Activated CD4-positive, CD25-positive, alpha-beta regulatory T cell treated with anti-CD3 and anti-CD28 coated beads, Interleukin-2, amount 50 U/mL, for 24 hours (primary cell): ENCODE results near the gene EPB41L3.
"Not testable (repeated sequence)": the region's sequence is repeated elsewhere in the genome, so short reads cannot be mapped to it uniquely, and the experiment has no call there.

ENCODE experiments used
- ATAC-seq, 2 donors: fragments of 150-1000 bp; cut with Tn5 transposase; one replicate each; pipeline ENCODE4 v1.10.0; 2021; ENCODE audit warnings: mild to moderate bottlenecking in 1 of 2, moderate library complexity in 1 of 2

The EPB41L3 gene

DNA sequence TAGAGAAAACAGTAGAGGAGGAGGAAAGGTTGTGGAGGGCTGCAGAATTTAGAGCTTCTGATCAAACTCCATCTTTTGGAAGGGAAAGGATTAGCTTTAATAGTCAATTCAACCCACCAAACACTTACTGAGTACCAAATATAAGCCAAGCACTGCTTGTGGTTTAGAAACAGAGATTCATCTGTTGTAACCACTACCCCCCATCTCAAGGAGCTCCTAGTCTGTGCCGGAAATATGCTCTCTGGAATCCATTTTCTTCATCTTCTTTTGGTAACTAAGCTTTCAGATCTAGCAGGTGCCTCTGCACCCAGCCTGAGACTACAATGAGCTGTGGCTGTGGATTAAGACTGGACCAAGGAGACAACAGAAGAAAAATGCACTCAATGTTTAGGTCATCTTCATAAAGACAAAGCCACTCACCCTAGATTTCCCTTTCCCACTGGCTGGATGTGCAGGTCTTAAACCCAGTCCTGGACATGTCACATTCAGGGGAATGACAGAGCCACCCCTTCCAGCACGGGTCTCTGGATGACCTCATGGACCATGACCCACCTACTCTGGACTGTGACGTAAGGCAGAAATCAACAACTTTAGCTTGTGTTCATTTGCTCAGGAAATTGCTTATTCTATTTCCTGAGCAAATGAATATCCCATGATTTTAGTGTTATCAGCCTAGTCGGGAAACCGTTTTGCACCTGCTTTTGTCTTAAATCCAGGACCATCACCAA lies 52.9 kb downstream of the EPB41L3 start:
- ATAC-seq: no peak

DNA sequence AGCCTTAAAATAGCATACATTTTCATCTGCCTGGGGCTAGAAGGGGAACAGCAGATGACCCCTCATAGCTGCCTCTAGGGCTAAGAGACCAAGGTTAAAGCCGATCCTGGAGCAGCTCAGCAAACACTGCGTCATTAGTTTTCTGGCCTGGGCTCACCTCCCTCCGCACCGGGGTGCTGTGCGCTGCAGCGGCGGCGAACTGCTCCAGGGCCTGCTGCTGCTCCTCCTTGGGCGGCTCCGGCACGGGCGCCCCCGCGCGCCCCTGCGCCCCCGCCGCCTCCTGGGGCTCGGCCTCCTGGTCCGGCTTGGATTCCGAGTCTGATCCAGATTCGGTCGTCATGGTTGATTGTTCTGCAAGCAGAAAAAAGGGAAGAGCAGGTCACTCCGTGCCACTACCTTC lies 55.0 kb downstream of the EPB41L3 start:
- ATAC-seq: no peak

DNA sequence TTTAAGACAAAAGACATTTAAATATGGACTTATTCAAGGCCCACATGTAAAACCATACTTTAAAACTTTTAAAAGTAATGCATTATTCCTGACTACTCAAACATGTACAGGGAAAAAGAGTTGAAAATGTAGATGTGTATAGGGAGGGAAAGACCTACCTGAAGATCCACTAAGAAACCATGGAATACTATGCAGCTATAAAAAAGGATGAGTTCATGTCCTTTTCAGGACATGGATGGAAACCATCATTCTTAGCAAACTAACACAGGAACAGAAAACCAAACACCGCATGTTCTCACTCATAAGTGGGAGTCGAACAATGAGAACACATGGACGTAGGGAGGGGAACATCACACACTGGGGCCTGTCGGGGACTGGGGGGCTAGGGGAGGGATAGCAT lies 55.8 kb downstream of the EPB41L3 start:
- ATAC-seq: not testable (repeated sequence)

DNA sequence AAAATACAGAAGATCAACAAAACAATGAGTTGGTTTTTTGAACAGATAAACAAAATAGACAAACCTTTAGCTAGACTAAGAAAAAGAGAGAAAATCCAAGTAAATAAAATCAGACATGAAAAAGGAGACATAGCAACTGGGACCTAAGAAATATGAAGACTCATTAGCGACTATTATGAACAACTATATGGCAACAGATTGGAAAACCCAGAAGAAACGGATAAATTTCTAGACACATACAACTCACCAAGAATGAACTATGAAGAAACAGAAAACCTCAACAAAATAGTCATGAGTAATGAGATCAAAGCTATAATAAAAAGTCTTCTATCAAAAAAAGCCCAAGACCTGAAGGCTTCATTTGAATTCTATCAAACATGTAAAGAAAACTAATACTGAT lies 59.3 kb downstream of the EPB41L3 start:
- no peak for ATAC-seq

DNA sequence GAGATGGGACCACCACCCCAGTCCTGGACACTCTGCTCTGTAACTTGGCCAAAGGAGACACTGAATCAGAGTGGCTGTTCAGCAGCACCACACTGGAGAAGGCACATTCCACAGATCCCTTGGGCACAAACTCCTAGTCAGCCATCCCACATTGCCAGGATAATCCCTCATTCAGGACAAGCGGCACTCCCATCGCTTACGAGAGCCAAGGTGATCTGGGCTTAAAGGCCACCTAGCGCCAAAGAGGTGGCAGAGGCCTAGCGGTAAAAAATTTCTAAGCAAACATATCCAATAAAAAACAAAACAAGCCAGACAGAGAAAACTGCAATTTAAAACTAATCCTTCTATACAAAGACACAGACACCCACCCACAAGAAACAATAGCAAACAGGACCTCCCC lies 62.2 kb downstream of the EPB41L3 start:
- ATAC-seq: no peak

DNA sequence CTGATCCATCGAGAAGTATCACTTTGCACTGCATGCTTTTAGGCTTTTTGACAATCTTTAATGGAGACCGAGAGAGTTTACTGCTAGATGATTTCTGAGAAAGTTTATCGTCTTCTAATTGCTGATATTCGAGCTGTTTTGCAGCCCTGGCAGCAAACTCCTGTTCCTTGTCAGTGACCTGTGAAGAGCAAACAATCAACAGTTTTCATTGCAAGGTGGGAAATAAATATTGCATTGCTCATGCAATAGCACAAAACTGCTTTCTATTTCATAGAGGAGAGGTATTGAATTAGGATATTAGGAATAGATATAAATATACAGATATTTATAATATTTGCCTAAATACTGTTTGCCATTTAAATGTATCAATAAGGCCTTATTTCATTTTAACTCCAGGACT lies 65.5 kb downstream of the EPB41L3 start:
- ATAC-seq: no peak

DNA sequence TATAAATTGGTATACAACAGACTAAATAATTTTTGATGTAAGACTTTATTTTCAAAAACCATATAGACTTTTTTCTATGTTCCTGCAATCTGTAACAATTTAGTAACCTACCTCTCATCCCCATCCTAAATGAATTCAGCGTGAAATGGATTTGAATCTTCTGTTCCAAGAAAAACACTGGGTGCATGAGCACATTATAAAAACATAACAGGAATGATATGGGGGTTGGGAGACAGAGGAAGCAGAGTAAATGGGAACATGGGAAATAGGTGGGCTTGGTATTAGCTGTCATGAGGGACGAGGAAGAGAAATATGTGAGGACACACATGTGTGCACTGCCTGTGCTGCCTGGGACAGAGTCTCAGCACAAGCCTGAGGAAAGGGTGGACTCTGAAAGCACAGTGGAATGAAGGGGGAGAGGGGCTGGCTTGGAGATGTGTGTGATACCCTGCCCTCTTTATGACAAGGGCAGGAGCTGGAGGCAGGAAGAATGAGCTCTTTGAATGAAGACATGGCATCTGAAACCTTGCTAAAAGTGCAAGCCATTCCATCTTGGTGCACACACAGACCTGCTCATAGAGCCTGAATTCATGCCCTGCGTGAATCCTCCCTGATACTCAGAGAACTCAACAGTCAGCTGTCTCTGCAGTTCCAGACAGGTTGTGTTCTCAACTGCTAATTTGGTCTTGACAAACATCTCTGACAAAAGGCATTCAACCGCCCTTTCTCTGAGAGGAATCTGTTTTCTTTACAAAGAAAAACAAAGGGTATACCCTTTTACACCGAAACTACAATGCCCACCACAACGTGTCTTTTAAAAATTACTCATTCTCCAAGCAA lies 66.6 kb downstream of the EPB41L3 start:
- no peak for ATAC-seq

DNA sequence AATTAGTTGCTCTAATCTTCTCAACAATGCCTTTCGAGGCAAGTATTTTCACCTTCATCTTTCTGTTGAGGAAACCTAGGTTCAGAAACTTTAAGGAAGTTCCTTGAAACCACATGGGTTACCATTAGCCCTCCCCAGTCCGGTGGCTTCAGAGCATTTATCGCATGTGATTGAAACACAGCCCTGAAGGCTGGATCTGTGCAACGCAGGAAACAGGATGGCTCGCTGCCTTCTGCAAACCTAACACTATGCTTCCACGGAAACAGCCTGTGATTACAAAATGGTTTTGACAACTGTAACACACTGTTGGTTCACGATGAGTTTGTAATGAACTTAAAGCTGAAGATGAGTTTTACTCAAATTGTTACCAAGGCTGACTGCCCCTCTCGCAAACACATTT lies 68.5 kb downstream of the EPB41L3 start:
- no peak for ATAC-seq

DNA sequence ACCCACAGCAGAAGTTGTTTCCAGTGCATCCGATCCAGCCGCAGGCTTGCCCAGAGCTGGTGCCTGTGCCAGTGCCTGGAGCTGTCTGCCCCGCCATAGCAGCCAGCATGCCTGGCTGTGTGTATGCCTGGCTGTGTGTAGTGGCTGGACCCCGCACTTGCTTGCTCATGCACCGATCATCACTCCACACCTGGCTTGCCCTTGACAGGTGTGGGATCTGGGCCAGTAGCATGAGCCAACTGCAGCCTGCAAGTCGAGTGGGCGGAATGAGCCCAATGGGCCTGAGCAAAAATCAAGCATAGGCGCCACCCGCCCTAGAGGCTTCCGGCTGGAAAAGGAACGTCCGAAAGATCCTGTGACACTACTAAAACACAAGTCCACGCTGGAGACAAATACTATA lies 74.5 kb downstream of the EPB41L3 start:
- ATAC-seq: no peak

DNA sequence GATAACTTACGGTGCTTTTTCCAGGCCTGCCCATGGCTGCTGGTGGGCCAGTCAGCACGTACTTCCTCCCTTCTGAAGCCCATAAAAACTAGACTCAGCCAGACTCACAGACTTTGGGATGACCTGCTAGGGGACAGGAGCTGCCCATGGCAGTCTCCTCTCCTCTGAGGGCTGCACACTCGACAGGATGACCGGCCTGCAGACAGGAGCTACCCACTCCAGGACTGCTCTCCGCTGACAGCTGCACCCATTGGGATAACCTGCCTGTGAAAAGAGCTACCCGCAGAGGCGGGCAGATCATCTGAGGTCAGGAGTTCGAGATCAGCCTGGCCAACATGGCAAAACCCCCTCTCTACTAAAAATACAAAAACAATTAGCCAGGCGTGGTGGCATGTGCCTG lies 75.4 kb downstream of the EPB41L3 start:
- ATAC-seq: no peak

DNA sequence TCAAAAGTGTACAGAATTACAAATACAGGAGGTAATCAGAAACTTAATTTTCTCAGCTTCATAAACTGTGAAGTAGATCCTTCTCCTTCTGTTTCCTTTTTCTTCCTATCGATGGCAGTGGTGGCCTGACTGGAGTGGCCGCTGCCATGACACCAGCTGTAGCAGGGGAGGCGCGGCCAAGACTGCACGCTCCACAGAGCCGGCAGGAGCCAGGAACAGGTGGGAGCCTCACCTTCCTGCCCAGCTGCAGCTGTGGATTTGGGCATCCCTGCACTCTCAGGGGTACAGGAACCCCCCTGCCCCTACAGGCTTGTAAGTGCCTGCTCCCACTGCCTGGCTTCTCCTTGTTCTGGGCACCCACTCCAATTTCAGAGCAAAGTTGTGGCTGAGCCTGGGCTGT lies 76.1 kb downstream of the EPB41L3 start:
- no peak for ATAC-seq

DNA sequence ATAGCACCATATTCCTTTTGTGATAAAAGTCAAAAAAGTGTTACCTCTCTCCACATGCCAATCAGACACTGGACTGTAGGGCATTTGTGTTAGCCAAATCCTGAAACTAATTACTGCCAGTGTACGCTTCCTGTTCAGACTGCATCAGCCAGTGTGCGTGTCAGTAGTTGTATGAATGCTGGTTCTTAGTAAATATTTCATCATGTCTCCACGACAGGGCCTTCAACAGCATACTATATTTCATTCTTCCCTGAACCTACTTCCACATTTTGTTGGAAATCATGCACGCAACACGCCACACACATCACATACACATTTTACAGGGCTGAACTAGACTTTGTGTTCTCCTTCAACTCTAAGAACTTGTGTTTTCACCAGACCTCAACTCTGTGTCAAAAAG lies 77.5 kb downstream of the EPB41L3 start:
- ATAC-seq: no peak

DNA sequence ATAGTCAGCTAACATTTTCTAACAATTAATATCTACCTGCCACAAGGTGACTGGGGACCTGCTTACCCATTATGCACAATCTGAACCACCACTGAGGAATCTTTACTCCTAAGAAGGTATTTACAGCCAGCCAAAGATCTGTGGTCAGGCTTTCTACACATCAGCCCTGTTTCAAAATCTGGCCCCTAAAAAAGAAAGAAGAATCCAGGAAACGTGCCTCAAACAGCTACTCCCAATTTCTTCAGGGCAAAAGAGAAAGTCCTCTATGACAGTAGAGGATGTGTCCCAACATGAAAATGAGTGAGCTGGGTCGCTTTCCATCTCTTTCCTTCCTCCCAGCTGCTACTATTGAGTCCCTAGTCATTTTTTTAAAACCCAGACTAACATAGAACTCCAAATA lies 79.5 kb downstream of the EPB41L3 start:
- ATAC-seq: no peak

DNA sequence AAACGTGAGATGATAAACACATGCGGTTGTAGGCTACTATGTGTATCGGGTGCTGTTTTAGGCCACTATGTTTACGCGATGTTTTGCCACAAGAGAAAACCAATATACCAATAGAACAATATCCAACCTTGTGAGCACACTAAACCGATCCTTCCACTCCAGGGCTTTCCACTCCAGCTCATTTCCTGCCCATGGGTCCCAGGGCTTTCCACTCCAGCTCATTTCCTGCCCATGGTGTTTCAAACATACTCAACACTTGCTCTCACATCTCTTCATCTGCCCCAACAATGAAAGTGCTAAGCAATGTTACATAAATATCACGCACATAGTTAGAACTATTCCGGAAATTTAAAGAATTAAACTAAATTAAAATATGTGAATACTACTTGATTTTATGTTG lies 80.0 kb downstream of the EPB41L3 start:
- ATAC-seq: no peak

DNA sequence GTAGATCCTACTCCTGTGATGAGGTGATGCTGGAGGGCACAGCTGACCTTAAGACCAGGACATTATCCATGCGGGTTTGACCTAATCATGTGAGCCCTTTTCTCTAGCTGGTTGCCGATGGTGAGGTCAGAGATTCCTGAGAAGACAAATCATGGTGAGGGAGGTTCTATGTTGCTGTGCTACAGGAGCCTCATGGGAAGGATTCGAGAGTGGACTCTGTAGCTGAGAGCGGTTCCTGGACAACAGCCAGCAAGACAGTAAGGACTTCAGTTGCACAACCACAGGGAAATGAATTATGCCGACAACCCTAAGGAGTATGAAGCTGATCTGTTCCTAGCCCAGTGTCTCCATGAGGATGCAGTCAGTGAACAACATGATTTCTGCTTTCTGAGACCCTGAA lies 80.4 kb downstream of the EPB41L3 start:
- no peak for ATAC-seq

DNA sequence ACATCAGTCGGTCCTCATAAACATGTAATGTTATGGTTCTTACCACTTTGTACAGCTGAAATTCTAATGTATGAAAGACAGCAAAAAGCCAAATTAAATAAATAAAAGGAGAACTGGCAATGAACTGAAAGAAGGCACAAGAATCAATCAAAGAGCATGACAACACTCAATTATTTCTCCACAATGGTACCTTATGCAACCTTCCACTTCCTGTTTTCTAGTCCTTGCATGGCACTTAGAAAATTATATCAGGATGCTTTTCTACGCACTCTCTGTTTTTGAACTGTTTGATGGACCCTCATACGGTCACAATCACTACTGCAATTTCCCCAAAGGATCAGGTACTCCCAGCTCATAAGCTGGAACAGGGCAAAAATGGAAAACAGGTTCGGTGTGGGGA lies 81.6 kb downstream of the EPB41L3 start:
- no peak for ATAC-seq

DNA sequence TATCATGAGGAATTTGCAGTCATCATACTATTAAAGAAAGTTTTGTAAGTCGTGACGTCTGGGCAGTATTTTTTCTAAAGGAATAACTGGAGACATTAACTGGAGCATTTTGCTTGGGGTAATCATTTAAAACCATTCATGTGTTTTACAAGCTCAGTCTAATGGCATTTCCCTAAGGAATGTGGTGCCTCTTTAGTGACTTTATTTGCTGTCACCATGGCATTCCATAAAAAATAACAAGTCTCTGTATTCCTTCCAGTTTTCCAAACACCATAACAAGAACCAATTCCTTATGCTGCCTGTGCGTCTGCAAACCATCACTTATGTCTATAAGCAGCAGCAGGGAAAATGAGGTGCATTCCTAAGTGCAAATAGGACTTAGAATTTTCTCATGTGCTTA lies 82.8 kb downstream of the EPB41L3 start:
- no peak for ATAC-seq

DNA sequence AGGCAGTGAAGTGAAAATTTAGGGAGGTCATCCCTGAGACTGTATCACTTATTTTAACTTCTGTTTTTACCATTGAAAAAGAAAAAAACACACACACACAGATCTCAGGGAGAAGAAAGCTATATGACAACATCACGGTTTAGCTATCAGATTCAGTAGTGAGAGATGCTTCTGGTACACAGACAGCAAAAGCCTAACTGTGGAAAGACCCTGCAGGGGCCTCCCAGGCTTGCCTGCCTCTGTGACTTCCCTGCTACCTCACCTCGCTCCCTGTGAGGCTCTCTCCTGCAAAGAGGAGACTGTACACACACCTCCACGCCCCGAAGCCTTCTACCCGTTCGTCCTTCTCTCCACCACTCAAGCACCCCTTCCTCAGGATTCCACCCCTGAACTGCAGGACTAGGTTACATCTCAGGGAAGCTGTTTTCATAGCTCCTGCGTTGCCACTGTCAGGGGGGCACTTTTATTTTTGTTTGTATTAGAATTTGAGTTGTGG lies 86.3 kb downstream of the EPB41L3 start:
- ATAC-seq: no peak

DNA sequence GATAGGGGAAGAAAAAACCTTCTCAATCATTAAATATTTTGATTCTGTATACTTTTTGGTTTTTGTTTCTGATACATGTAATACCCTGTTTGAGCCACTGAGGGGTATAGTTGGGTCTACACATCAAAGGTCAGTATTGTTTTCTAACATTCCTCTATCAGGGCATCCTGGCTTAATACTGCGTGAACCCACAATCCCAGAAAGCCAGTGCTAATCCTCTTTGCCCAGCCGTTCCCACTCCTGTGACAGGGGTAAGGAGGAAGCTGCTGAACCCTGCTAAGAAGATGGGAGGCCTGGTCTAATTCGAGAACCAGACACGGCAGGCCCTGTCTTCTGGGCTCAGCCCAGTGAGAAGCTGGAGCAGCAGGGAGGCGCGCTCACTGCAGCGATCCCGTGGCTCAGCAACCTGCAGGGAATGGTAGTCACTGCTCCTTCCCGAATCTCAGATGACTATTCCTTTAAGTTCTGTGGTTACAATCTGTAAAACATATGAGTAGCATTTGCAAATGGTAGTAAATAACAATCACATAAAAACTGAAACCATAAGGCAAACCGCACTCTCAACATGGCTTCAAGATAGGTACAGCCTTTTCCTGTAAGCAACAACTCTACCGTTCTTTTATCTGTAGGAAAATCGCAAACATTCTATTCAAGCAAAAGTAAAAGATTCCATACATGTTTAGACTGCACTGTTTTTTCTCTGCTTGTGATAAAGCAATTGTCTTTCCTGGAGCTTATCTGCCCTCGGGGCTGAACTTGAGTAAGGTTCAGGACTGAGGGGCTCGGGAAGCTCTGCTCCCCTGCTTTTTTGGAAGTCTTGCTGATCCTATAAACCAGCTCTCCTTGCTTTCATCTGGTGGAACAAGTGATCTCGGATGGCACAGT lies 87.0 kb downstream of the EPB41L3 start:
- ATAC-seq: peak in 1 of 2 donors; percentile 17

DNA sequence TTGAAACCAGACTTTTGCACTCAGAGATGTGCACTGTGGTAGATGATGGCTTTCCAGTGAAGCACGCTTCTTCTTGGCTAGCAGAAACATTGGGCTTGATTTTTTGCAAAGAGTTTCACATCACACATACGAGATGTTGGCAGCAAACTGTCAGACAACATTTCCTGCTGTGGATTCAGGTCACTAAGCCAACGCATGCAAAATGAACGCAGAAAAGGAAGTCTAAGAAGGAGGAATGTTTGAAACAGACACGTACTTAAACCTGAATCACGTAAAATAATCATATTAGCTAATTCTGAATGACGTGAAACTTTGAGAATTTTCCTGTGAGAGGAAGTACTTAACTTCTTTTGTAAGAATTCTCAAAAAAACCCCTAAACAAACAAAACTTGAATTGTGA lies 88.1 kb downstream of the EPB41L3 start:
- ATAC-seq: no peak

DNA sequence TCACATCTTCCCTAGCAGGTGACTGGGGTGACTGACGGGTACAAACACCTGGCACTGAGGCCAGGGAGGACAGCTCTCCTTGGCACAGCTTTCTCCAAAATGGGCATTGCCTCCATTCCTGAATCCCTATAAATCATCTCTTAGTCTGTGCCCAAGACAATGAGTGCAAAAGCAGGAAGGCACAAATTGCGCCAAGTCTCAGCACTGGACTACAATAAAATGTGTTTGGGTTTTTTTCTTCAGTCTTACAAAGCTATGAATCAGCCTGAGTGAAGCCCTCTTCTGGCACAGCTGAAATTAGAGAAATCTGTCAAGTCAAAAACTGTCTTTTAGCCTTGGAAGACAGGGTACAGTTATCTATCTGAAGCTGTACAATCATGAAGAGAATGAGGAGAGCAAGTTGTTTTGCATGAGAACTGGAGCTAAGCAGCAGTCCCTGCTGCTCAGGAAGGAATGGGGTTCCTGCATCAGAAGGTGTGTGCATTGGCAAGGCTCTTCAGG lies 90.8 kb downstream of the EPB41L3 start:
- no peak for ATAC-seq

DNA sequence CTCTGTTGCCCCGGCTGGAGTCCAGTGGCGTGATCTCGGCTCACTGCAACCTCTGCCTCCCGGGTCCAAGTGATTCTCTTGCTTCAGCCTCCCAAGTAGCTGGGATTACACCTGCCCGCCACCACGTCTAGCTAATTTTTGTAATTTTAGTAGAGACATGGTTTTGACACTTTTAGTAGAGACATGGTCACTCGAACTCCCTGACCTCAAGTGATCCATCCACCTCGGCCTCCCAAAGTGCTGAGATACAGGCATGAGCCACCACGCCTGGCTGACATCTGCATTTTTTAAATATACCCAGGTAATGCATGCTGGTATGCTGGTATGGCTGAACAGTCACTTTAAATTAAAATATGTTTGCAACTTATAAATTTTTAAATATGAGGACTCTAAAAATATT lies 91.9 kb downstream of the EPB41L3 start:
- ATAC-seq: no peak

DNA sequence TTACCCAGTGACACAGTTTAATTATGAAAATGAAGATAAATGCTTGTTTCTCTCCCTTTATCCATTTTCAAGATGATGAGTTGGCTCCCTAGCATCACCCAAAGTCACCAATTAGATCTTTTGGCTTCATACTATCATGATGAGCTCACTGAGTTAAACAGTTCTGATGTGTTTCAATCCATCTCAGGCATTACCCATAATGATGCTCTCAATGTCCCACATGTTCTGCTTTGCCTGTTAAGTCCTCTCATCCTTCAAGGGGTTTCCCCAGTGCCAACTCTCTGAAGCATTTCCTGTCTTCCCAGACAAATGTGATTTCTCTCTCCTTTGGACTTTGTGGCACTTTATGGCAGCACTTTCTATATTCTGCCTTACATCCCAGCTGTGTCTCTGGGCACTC lies 92.6 kb downstream of the EPB41L3 start:
- ATAC-seq: no peak
